ENCODE measurements around the gene KIF13A.
"Not testable (repeated sequence)": the region's sequence is repeated elsewhere in the genome, so short reads cannot be mapped to it uniquely, and the experiment has no call there.

KIF13A gene

DNA sequence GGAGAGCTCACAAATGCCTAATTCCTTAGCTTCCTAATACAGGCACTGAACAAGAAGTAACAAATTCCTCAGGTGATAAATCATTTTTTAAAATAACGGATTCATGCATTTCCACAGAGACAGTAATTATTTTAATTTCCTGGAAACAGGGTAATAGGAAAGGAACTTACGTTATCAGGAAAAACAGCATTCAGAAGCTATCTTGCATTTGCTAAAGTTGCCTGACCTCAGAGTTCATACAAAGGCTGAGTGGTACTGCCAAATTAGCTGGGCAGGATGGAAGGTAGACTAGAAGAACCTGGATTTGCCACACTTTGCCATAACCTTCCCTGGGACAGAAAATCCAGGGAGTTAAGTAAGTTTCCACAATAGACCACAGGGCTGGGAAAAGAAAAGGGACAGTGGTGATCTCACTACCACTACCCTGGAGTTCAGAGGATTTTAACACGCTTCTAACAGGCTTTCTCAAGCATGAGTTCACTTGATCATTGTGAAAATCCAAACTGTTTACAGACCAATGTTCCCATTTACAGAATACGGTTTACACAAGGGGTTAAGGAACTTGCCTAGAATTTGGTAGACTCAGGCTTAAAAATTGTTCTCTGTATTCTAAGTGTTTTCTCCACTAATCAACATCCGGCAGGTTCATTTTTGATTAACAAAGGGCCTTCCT, 57.0 kb downstream of the KIF13A start:
- DNase-seq = no peak

DNA sequence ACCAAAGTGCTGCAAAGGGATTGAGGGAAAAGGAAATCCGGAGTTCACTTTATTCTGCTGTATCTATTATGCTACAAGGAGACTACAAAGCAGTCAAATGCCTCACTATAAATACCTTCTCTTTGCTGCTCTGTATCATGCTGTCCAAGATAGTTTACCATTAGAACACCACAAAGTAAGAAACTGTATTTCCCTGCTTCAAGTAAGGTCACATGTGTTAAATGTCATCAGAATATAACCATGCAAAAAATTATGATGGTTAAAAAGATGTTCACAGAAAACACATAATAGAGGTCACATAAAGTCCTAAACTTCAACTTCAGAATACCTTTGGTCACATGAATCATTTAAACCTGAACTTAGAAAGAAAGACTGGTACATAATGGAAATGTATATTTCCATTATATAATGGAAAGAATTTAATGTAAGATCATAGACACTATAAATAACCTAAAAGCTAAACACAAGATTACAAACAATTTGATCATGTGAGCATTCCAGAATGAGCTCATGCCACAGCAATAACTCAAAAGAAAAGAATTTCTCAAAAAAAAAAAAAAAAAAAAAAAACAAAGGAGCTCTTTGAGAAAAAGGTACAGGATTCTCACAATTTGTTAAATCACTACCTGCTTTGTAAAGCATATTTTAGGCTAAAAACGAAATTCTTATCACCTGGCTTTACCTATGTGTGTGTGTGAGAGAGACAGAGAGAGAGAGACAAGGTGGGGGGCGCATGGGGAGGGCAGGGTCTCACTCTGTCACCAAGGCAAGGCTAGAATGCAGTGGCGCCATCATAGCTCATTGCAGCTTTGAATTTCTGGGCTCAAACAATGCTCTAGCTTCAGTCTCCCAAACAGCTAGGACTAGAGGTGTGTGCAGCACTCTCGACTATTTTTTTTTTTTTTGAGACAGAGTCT, 58.7 kb downstream of the KIF13A start:
- no peak for DNase-seq

DNA sequence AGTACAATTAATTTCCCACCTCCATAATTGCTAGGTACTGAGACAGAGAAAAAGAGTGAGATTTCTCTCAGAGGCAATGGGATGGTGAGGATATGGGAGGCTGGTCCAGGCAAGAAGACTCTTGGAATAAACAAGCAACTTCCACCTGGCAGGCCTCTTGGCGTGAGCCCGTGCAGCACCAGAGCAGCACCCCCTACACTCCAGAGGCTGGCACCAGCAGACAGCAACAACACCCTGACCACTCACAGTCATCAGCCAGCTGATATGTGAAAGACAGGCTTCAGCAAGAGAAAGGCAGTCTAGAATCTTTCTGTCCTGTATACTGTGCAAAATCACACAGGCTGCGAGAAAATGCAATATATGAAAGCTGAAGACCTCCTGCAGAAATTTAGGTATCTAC, 59.7 kb downstream of the KIF13A start:
- no peak for DNase-seq

DNA sequence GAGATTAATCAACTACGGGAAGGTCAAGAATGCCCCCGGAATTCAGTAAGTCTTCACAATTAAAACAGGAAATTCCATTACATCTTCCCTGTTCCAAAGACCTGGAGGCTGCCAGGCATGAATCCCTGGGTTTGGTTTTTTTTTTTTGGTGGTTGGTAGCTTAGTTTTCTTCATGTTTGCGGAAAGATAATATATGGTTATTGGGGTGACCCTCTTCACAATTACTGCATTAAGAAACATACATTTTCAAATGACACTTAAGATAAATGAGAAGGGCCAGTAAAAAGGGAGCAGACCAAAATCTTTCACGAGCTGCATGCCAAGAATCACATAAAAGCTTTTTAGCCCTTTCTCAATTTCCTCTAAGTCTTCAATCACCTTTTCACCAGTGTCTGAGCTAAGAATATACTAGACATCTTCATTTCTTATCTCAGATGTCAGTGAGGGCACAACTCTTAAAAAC, 64.0 kb downstream of the KIF13A start:
- no peak for DNase-seq

DNA sequence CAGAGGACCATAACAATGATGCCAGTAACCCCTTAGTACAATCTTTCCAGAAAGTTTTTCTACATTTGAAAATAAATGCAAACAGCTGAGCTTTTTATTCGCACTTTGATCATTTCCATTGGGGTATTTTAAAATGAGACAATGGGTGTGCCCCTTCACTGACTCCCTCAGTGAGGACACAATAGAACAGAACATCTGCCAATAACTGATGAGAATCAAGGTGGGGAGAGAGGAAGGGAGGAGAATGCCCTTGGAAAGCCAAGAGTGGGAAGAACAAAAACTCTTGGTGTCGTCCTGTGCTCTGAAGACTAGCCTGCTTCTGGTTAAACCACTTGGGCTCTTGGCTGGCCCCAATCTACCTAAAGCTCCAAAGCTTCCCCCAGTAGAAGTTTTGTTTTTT, 66.0 kb downstream of the KIF13A start:
- no peak for DNase-seq

DNA sequence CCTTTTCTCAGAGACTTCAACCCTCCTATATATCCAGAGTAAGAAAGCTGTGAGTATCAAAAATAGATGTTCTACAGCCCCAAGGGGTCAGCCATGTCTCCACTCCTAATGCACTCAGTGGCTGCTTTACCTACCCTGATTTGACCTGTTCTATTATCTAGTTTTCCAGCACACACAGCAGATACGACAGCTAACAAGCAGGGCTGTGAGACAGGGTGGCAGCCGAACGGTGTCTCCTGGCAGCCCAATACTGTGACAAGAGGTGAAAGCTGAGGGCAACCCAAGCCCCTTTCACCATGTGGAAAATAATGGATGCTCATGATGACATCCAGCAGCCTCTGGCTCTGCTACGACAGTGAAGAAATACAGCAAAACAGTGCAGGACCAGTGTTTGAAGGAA, 67.9 kb downstream of the KIF13A start:
- DNase-seq = no peak

DNA sequence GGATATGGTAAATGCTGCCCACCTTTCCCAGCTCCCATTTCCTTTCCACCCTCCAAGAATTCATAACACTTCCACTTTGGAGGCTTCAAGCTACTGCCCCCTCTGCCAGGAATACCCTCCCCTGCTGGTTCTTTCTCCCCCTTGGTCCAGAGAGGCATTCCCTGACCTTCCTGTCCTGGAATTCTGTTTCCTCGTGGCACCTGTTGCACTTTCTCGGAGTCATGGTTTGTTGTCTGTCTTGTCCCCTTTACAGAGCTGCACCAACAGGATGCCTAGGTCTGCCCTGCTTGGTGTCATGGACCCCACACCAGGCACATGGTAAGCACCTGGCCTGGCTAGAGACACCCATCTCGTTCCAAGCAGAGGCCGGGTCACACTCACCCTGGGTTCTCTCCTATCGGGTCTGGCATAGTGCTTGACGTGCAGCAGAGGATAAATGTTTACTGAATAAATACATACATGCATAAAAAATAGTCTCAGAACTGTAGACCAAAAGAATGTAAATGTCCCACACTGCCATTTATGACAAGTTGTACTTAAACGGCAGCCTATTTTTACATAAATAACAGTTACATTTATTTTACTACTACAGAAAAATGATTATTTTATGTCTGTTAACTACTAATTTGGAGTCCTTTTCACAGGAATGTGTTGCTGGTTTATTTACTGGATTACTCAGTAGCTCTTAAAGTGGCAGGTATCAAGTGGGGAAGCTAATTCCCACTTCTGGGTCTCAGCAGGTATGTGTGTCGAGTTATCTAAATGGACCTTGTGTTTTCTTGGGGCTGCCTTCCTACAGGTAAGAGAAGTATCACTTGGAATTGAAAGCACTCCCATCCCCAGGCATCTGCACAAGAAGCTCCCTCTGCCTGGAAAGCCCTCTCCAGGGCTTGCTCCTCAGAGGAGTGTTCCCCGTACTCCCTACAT, 69.3 kb downstream of the KIF13A start:
- DNase-seq = no peak

DNA sequence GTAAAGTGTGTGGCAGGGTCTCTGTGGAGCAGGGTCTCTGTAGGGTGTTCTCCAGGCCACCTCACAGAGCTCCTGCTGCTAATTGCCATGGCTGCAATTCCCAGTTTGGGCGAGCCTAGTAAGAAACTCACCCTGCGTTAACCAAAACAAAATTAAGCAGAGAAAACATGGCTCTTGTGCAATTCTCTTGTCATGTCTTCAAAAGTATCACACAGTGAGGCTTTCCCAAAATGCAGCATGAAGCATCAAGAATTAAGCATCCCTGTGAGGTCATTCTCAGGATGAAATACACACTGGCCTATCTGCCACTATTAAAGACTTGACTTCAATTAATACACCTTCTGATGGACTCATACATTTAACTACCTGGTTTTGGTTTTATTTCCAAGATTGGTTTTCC, 72.8 kb downstream of the KIF13A start:
- no peak for DNase-seq

DNA sequence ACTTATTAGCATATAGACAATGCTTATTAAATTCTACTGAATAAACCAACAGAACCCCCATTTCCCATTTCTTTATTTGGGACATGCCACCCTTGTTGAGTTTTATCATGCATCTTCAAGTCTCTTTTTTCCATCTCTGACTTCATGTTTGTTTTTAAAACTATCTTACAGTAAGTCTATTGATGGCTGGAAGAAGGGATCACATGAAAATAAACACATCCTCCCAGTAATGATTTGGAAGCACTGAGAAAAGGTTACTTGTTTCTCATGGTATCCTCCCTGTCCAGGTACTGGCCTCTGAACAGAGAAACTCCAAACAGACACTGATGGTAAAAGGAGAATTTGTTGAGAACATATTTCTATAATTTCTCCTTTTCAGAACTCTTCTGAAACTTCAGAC, 74.9 kb downstream of the KIF13A start:
- no peak for DNase-seq

DNA sequence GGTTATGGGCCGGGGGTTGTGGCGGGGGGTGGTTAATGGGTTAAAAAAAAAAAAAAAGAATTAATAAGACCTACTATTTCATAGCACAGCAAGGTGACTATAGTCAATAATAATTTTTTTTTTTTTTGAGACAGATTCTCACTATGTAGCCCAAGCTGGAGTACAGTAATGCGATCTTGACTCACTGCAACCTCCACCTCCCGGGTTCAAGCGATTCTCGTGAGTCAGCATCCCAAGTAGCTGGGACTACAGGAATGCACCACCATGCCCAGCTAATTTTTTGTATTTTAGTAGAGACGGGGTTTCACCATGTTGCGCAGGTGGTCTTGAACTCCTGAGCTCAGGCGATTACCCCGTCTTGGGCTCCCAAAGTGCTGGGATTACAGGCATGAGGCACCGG, 75.8 kb downstream of the KIF13A start:
- DNase-seq = not testable (repeated sequence)

DNA sequence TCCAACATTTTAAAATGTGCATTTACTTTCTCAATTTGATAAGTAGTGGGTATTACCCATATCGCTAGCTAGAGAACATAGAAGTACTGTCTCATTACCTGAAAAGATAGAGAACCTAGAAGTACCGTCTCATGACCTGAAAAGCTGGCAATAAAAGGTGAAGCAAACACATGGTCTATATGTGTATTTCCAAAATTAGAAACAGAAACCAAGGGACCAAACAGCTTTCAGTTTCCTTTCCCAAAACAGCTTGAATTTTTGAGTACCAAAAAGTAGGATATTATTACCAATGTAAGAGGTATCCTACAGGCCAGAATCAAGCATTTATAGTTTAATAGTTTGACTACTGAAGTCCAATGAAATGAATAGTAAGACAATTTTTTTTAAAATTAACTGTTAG, 77.2 kb downstream of the KIF13A start:
- no peak for DNase-seq

DNA sequence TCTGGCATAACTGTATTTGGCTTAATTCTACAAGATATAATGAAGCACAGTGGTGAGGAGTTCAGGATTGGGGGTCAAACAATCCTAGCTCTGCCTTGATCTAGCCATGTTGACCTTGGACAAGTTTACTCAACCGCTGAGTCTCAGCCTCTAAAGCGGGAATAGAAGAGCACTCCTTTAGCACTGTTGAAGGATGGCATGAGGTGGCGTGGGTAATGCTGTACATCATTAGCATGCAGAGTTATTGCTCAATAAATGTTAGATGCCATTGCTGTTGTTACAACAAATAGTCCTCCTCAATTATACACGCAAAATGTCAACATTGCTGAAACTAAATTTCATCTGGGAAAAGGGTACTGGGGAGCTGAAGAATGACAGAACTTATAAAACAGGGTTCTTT, 78.6 kb downstream of the KIF13A start:
- no peak for DNase-seq

DNA sequence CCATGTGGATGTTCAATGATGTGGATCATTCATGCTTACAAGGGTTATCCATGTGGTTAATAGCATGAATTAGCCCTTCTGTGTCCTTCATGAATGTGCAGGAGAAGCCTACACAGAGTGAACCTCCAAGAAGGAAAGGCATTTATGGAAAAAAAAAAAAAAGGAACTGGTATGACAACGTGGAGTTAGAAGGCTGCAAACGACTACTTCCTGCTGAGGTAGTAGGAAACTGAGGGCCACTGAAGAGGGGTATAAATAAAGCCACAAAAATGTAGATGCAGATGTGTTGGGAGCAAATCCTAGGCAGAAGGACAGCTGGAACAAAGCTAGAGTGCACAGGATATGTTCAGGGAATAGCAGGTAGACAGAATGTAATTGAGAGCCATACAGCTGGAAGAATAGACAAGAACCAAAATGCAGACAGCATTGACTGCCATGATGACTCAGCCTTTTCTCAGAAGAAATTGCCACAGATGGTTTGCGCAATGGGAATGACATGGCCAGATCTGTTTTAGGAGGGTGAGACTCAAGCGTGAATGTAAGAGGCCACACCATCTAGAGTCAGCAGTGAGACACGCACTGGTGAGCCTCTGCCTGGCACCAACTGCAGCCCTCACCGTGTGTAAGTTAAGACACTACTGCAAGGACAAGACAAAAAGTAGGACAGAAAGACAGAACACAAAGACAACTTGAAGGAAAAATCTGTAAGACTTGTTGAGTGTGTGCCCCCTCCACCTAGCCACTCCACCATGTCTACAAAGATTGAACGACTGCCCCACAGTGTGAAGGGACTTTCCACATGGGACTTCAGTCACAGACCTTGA, 79.8 kb downstream of the KIF13A start:
- no peak for DNase-seq

DNA sequence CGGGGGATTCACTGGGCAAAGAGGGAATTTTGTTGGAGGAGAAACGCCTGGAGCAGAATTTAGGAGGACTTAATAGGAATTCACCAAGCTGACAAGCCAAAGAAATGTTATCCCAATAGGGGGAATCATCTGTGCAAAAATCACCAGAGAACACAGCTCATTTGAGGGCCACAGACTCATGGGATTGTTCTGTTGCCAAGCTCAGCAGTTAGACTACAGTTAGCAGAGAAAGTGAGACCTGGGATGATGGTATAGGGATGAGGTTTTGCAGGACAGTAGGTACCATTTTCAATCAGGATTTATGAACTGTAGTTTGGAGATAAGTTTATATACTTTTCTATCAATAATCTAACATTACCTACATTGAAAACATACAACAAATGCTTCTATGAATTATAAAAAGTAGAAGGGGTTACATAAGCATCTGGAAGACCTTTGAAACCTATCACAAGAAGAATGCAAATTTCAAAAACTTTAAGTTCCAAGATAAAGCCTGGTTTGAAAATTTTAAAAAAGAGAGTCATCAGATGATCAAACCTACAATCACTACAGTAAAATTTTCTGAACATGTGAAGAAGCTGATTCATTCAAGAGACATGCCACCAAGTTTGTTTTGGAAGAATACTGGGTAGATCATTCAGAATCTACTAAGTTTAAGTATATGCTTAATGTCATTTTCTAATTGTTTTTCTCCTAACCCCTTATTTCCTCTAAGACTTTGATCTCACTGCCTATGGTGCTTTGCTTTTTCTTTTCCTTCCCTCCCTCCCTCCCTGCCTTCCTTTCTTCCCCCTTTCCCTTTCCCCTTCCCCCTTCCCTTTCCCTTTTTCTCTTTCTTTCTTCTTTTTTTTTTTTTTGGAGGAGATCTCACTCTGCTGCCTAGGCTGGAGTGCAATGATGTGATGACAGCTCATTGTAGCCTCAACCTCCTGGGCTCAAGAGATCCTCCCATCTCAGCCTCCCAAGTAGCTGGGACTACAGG, 81.5 kb downstream of the KIF13A start:
- no peak for DNase-seq

DNA sequence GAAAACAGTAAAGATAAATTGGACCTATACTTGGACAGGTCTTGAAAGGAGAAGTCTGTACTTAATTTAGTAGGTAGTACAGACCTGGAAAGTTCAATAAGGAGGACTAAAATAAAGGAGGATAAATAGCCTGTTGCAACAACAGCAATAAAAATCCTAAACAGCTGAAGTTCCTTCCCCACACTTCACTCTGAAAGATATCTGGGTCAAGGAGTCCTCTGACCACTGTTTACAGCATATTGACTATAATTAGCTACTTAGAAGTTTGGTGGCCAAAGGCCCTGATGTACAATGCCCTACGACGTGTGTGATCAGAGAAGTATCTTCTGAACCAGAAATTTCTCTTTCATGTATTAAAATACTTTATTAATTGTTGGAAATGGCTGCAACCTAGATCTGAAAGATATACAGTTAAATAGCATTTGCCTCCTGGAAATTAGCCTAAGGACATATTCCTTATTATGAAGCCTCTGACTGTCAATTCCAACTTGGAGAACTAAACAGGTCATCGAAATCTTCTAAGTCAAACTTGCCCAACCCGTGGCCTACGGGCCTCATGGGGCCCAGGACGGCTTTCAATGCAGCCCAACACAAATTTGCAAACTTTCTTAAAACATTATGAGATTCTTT, 82.8 kb downstream of the KIF13A start:
- no peak for DNase-seq

DNA sequence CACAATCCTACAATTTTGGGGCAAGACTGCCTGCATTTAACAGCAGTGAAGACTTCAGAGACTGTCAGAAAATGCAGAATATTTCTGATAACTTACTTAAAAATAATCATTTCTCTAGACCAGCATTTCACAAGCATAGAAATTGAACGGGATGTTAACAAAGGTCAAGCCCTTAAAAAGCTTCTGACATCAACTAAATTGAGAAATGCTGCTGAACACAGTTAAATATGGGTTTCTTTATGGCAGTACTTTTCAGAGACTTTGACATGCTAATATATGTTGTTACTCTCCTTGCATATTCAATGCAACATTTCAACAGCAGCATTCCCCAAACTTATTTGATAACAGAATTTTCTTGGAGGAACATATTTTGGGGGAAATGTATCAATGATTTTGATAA, 84.5 kb downstream of the KIF13A start:
- DNase-seq = no peak

DNA sequence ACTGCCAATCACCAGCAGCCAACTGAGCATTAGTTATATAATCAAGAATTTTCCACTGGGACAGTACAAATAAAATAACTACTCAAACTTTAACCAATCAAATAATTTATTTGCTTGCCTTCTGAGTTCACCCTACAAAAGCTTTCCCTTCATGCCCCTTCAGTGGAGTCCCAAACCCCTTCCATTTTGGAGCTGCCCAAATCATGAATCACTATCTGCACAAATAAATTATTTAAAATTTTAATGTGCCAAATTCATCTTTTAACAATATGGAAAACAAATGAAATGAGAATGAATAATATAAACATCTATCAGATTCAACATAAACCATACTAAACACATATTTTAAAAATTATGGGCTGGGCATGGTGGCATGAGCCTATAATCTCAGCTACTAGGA, 85.9 kb downstream of the KIF13A start:
- no peak for DNase-seq

DNA sequence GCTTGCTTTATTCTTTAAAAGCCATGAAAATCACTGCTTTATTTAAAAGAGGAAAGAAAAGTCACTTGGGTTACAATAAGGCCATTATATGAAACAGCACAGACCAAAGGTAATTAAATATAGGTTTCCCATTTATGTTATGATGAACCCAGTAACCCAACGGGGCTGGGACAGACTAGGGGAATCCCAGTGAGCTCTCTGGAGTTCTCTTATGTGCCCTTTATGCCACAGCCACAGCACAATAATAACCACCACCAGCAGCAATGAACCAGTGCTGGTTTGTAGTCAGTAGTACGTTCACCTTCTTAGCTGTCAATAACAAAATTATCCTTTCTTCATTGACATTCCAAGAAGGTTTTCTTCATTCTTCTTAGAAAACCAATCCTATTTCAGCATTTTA, 87.4 kb downstream of the KIF13A start:
- no peak for DNase-seq

DNA sequence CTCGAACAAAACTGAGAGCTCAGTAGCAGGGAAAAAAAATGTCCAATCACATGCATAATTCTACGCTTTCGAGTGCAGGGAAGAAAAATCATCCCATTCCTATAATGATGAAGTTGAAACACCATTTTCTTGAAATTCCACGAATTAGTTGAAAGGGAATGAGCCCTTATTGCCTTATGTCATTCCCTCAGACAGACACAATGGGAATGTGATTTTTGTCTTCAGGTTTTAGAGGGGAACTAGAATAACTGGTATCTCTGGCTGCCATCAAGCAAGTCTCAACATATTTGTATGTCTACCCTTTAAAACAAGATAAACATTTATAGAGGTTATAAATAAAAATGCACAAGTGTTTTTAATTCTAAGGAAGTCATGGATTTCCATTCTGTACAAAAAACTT, 87.9 kb downstream of the KIF13A start:
- no peak for DNase-seq

DNA sequence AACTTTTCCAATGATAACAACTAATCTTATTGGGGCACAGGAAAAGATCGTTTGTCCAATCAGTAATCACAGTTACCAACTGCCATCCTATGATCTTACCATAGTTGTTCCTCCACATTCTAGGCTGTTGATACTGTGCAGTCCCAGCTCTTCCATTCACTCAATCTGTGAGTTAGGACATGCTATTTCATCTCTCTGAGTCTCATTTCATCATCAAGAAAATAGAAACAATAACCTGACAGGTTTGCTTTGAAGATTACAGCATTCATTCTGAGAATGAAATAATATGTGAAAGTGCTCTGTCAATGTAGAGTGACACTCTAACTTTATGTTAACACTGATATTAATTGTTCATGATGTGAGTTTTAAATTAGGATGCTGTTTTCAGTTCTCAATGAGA, 89.8 kb downstream of the KIF13A start:
- no peak for DNase-seq

DNA sequence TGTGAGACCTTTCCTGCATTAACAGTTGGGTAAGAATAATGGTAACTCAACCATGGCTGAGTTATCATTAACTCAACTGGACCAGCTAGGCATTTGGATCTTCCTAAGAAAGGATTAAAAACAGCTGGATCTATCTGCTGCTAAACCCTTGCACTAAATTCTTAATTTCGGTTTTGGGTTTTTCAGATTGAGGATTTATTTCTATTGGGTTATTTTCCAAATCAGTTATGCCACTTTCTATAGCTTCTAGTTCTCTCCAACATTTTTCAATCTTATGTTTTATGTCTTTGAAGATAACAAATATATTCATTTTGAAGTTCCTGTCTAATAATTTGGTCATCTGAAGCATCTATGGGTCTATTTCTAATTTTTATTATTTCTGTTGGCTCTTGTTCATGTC, 92.5 kb downstream of the KIF13A start:
- no peak for DNase-seq
